WTC11 (cell line): ENCODE data around the gene CAMTA1. TPM values are rescaled to one million over a fixed set of nuclear protein-coding genes. Genes with fewer than 3 reads are reported as not detected.

Source experiments
- ATAC-seq: fragments of 200-7000 bp; cut with Tn5 transposase; 2 replicates; pipeline ENCODE4 v1.10.0; 2021; ENCODE audit warnings: mild to moderate bottlenecking, moderate library complexity
- CTCF ChIA-PET: fragments of 300-600 bp; sonication (Branson Sonifier 250); formaldehyde crosslinking; loops from one replicate; lab custom pipeline; 2021; ENCODE audit warnings: antibody characterized with exemption; lab: Charles Lee
- POLR2A ChIA-PET: fragments of 350-600 bp; sonication (Branson Sonifier 250); formaldehyde crosslinking; loops from one replicate; lab custom pipeline; 2021; ENCODE audit warnings: antibody characterized with exemption; lab: Charles Lee
- DNase-seq: peaks from one replicate; pipeline ENCODE4 v3.0.0; 2021; ENCODE audit warnings: low spot score
- H3K27ac Mint-ChIP-seq: 2 replicates; pipeline ENCODE4 v1.8.0; 2021; ENCODE audit warnings: mixed read lengths
- H3K27me3 Mint-ChIP-seq: 2 replicates; pipeline ENCODE4 v1.8.0; 2021; ENCODE audit warnings: low read depth, mild to moderate bottlenecking, moderate library complexity, mixed read lengths
- H3K36me3 Mint-ChIP-seq: 2 replicates; pipeline ENCODE4 v1.8.0; 2021; ENCODE audit warnings: mixed read lengths
- H3K4me1 Mint-ChIP-seq: 2 replicates; pipeline ENCODE4 v1.8.0; 2022; ENCODE audit warnings: mixed read lengths
- H3K4me3 Mint-ChIP-seq: 2 replicates; pipeline ENCODE4 v1.8.0; 2021; ENCODE audit warnings: mild to moderate bottlenecking, moderate library complexity, mixed read lengths
- H3K9me3 Mint-ChIP-seq: 2 replicates; pipeline ENCODE4 v1.8.0; 2021; ENCODE audit warnings: mixed read lengths
- ELF4 ChIP-seq: sonication (generic); formaldehyde crosslinking; IDR thresholded peaks from 2 replicates; pipeline ENCODE4 v1.8.1; 2022; ENCODE audit warnings: low read depth, mild to moderate bottlenecking, moderate library complexity, missing genetic modification reagents
- ETV6 ChIP-seq: sonication (generic); formaldehyde crosslinking; IDR thresholded peaks from 2 replicates; pipeline ENCODE4 v1.8.1; 2022; ENCODE audit warnings: mild to moderate bottlenecking, missing genetic modification reagents
- FOXP1 ChIP-seq: sonication (generic); formaldehyde crosslinking; IDR thresholded peaks from 2 replicates; pipeline ENCODE4 v1.8.0; 2022; ENCODE audit warnings: missing genetic modification reagents, mild to moderate bottlenecking, moderate library complexity, borderline replicate concordance
- KAT7 ChIP-seq: sonication (generic); formaldehyde crosslinking; IDR thresholded peaks from 2 replicates; pipeline ENCODE4 v1.8.1; 2023; ENCODE audit warnings: missing genetic modification reagents, mild to moderate bottlenecking, borderline replicate concordance
- NFE2L1 ChIP-seq: sonication (generic); formaldehyde crosslinking; IDR thresholded peaks from 2 replicates; pipeline ENCODE4 v1.8.1; 2023; ENCODE audit warnings: missing genetic modification reagents
- NR2C2 ChIP-seq: sonication (generic); formaldehyde crosslinking; IDR thresholded peaks from 2 replicates; pipeline ENCODE4 v1.8.0; 2022; ENCODE audit warnings: mild to moderate bottlenecking, missing genetic modification reagents
- NR3C1 ChIP-seq: sonication (generic); formaldehyde crosslinking; conservative IDR thresholded peaks from 2 replicates; pipeline ENCODE4 v1.8.1; 2023; ENCODE audit warnings: low read depth, mild to moderate bottlenecking, missing genetic modification reagents
- STAT6 ChIP-seq: sonication (generic); formaldehyde crosslinking; conservative IDR thresholded peaks from 2 replicates; pipeline ENCODE4 v1.8.1; 2023; ENCODE audit warnings: mild to moderate bottlenecking, low read depth, missing genetic modification reagents, moderate library complexity
- TEAD1 ChIP-seq: sonication (generic); formaldehyde crosslinking; IDR thresholded peaks from 2 replicates; pipeline ENCODE4 v1.8.0; 2022; ENCODE audit warnings: mild to moderate bottlenecking, missing genetic modification reagents
- ZMAT4 ChIP-seq: fragments of 250-450 bp; sonication (Bioruptor Pico); IDR thresholded peaks from 2 replicates; pipeline ENCODE4 v1.9.0; 2021; ENCODE audit warnings: mild to moderate bottlenecking
- ZNF138 ChIP-seq: sonication (generic); formaldehyde crosslinking; conservative IDR thresholded peaks from 2 replicates; pipeline ENCODE4 v1.8.1; 2022; ENCODE audit warnings: mild to moderate bottlenecking, moderate library complexity, missing genetic modification reagents
- ZNF281 ChIP-seq: sonication (generic); formaldehyde crosslinking; IDR thresholded peaks from 2 replicates; pipeline ENCODE4 v1.8.0; 2023; ENCODE audit warnings: mild to moderate bottlenecking, missing genetic modification reagents
- ZNF396 ChIP-seq: fragments of 250-450 bp; sonication (Bioruptor Pico); IDR thresholded peaks from 2 replicates; pipeline ENCODE4 v1.8.0; 2021; ENCODE audit warnings: mild to moderate bottlenecking, moderate library complexity, borderline replicate concordance
- ZNF671 ChIP-seq: fragments of 250-450 bp; sonication (Bioruptor Pico); IDR thresholded peaks from 2 replicates; pipeline ENCODE4 v1.8.0; 2021; ENCODE audit warnings: mild to moderate bottlenecking
- total RNA-seq: library from RNA; stranded (reverse); gene quantifications from 3 replicates; pipeline ENCODE4 v1.2.3, GENCODE V29; 2021
- TF ChIP-seq, protein P1 (sequence below): sonication (generic); formaldehyde crosslinking; IDR thresholded peaks from 2 replicates; pipeline ENCODE4 v1.8.1; 2022; ENCODE audit warnings: missing genetic modification reagents, borderline replicate concordance
- TF ChIP-seq, protein P2 (sequence below): sonication (generic); formaldehyde crosslinking; IDR thresholded peaks from 2 replicates; pipeline ENCODE4 v1.8.0; 2022; ENCODE audit warnings: missing genetic modification reagents
- TF ChIP-seq, protein P3 (sequence below): sonication (generic); formaldehyde crosslinking; IDR thresholded peaks from 2 replicates; pipeline ENCODE4 v1.8.1; 2023; ENCODE audit warnings: mild to moderate bottlenecking, missing genetic modification reagents, moderate library complexity

CAMTA1 gene
- total RNA-seq, 1 experiment from 2014 or later, result 86.4 TPM

GRCh38 chr1:7517611-7518330 is 732.5 kb downstream of the CAMTA1 start:
- no peak for ATAC-seq
- H3K4me3 Mint-ChIP-seq, result no peak overlapping the region

DNA sequence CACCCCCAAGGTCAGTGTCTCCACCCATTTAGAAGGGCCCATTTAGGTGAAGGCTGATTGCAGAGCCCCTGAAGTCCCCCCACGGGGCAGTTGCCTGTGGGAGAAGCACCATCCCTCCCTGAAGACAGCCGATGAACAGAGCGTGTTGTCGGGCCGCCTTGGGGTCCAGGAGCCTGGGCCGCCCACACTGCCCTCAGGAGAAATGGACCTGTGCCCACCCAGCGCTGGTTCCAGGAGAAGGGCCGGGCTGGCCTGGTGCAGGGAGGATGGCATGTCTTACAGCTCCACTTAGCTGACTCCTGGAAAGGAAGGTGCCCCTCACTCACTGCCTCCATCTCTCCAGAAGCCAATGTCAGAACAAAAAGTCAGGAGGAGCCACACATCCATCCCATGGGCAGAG is 733.2 kb downstream of the CAMTA1 start:
- DNase-seq (no peak), ATAC-seq (no peak)
- Mint-ChIP-seq H3K36me3 (no peaks in the 10 kb centered on the region; the same call in 1 of the 2 replicates), H3K9me3 (no peaks in the 10 kb centered on the region), H3K27ac (no peak overlapping the region), H3K27me3 (no peaks in the 10 kb centered on the region), H3K4me3 (no peak overlapping the region), H3K4me1 (no peaks in the 10 kb centered on the region)
- CTCF ChIA-PET, result interaction anchor here (0.8 to 1.0 kb wide), 2 partner anchors 44 to 77 kb away, joined by 3 to 4 read pairs; no protein-coding TSS in a partner anchor
- POLR2A ChIA-PET, result no interaction called here
- TF ChIP-seq TEAD1 (no peak), ZNF396 (CRISPR knock-in tag) (no peak), ELF4 (CRISPR knock-in tag) (no peak), FOXP1 (CRISPR knock-in tag) (no peak), NR2C2 (CRISPR knock-in tag) (no peak), ZNF671 (CRISPR knock-in tag) (no peak), KAT7 (no peak), STAT6 (no peak), NFE2L1 (no peak), ZNF138 (CRISPR knock-in tag) (no peak)
- TF ChIP-seq, protein P1, sequence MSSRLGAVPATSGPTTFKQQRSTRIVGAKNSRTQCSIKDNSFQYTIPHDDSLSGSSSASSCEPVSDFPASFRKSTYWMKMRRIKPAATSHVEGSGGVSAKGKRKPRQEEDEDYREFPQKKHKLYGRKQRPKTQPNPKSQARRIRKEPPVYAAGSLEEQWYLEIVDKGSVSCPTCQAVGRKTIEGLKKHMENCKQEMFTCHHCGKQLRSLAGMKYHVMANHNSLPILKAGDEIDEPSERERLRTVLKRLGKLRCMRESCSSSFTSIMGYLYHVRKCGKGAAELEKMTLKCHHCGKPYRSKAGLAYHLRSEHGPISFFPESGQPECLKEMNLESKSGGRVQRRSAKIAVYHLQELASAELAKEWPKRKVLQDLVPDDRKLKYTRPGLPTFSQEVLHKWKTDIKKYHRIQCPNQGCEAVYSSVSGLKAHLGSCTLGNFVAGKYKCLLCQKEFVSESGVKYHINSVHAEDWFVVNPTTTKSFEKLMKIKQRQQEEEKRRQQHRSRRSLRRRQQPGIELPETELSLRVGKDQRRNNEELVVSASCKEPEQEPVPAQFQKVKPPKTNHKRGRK (CRISPR knock-in tag), result no peak

More at GRCh38 chr1:7517611-7518330, 732.5 kb downstream of the CAMTA1 start:
- POLR2A ChIA-PET, result no interaction called here
- CTCF ChIA-PET, result interaction anchor here (2.0 kb wide), 1 partner anchor 67 kb away, joined by 6 read pairs; no protein-coding TSS in a partner anchor
- H3K4me1 Mint-ChIP-seq, result no peaks in the 10 kb centered on the region
- H3K36me3 Mint-ChIP-seq, result no peaks in the 10 kb centered on the region; the same call in 1 of the 2 replicates
- no peaks in the 10 kb centered on the region for H3K27me3 Mint-ChIP-seq
- TF ChIP-seq ZMAT4 (CRISPR knock-in tag), result no peak
- TF ChIP-seq ZNF281 (CRISPR knock-in tag), result no peak
- no peak for TF ChIP-seq NR3C1 (CRISPR knock-in tag)
- no peak for TF ChIP-seq ETV6 (CRISPR knock-in tag)
- TF ChIP-seq ZNF396 (CRISPR knock-in tag), result no peak
- TF ChIP-seq, protein P2, sequence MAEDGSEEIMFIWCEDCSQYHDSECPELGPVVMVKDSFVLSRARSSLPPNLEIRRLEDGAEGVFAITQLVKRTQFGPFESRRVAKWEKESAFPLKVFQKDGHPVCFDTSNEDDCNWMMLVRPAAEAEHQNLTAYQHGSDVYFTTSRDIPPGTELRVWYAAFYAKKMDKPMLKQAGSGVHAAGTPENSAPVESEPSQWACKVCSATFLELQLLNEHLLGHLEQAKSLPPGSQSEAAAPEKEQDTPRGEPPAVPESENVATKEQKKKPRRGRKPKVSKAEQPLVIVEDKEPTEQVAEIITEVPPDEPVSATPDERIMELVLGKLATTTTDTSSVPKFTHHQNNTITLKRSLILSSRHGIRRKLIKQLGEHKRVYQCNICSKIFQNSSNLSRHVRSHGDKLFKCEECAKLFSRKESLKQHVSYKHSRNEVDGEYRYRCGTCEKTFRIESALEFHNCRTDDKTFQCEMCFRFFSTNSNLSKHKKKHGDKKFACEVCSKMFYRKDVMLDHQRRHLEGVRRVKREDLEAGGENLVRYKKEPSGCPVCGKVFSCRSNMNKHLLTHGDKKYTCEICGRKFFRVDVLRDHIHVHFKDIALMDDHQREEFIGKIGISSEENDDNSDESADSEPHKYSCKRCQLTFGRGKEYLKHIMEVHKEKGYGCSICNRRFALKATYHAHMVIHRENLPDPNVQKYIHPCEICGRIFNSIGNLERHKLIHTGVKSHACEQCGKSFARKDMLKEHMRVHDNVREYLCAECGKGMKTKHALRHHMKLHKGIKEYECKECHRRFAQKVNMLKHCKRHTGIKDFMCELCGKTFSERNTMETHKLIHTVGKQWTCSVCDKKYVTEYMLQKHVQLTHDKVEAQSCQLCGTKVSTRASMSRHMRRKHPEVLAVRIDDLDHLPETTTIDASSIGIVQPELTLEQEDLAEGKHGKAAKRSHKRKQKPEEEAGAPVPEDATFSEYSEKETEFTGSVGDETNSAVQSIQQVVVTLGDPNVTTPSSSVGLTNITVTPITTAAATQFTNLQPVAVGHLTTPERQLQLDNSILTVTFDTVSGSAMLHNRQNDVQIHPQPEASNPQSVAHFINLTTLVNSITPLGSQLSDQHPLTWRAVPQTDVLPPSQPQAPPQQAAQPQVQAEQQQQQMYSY (CRISPR knock-in tag), result no peak
- TF ChIP-seq, protein P3, sequence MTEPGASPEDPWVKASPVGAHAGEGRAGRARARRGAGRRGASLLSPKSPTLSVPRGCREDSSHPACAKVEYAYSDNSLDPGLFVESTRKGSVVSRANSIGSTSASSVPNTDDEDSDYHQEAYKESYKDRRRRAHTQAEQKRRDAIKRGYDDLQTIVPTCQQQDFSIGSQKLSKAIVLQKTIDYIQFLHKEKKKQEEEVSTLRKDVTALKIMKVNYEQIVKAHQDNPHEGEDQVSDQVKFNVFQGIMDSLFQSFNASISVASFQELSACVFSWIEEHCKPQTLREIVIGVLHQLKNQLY (CRISPR knock-in tag), result no peak
- TF ChIP-seq, all 79 proteins: peak for 0
- Mint-ChIP-seq H3K27ac (no peak overlapping the region), H3K9me3 (no peaks in the 10 kb centered on the region)
- no peak for DNase-seq
